Measurements from ENCODE around the gene ENTPD3.

ENTPD3 gene

GRCh38 chr3:40387001-40387894 is at the start of gene ENTPD3:
TSS of gene ENTPD3 (plus strand) at chr3:40387184. CDS start at chr3:40388058, 874 bp downstream.
- DNase-seq = no peak

GRCh38 chr3:40339871-40340270 is 47.1 kb upstream of the ENTPD3 start:
- DNase-seq = no peak

GRCh38 chr3:40340541-40341170 is 46.3 kb upstream of the ENTPD3 start:
- no peak for DNase-seq

- DNase-seq = no peak
These were observed 45.3 kb upstream of the ENTPD3 start for GRCh38 chr3:40341671-40342070.

- DNase-seq = peak; percentile 30
These were observed 36.5 kb upstream of the ENTPD3 start for GRCh38 chr3:40350529-40350928.

- no peak for DNase-seq
These were observed 31.6 kb upstream of the ENTPD3 start for GRCh38 chr3:40355410-40355809.

GRCh38 chr3:40358454-40358853 is 28.5 kb upstream of the ENTPD3 start:
- no peak for DNase-seq

- DNase-seq = no peak
These were observed 23.3 kb upstream of the ENTPD3 start for GRCh38 chr3:40363674-40364073.

- peak; percentile 82 for DNase-seq
These were observed 20.5 kb upstream of the ENTPD3 start for GRCh38 chr3:40366203-40367162.

GRCh38 chr3:40369716-40370115 is 17.3 kb upstream of the ENTPD3 start:
- DNase-seq = no peak

GRCh38 chr3:40377822-40378221 is 9.2 kb upstream of the ENTPD3 start:
- DNase-seq = no peak

- DNase-seq = peak; percentile 19
These were observed 7.2 kb upstream of the ENTPD3 start for GRCh38 chr3:40379674-40380306.

GRCh38 chr3:40381904-40382616 is 4.9 kb upstream of the ENTPD3 start:
- DNase-seq = no peak

GRCh38 chr3:40382617-40382979 is 4.4 kb upstream of the ENTPD3 start:
- DNase-seq = no peak

GRCh38 chr3:40386213-40386612 is 771 bp upstream of the ENTPD3 start:
- no peak for DNase-seq

- no peak for DNase-seq
These were observed 891 bp downstream of the ENTPD3 start for GRCh38 chr3:40387895-40388254.

- DNase-seq = no peak
These were observed 9.4 kb downstream of the ENTPD3 start for GRCh38 chr3:40396406-40396805.

GRCh38 chr3:40397129-40397528 is 10.1 kb downstream of the ENTPD3 start:
- no peak for DNase-seq

- DNase-seq = no peak
These were observed 10.9 kb downstream of the ENTPD3 start for GRCh38 chr3:40397912-40398311.

- no peak for DNase-seq
These were observed 11.4 kb downstream of the ENTPD3 start for GRCh38 chr3:40398346-40398745.

GRCh38 chr3:40404591-40405198 is 17.7 kb downstream of the ENTPD3 start:
- DNase-seq = no peak

GRCh38 chr3:40407007-40407406 is 20.0 kb downstream of the ENTPD3 start:
- DNase-seq = no peak
